Activated effector memory CD4-positive, alpha-beta T cell treated with anti-CD3 and anti-CD28 coated beads, Interleukin-2, amount 50 U/mL, for 16 hours (primary cell): ENCODE measurements around the gene RAB8A.
"Not testable (repeated sequence)": the region's sequence is repeated elsewhere in the genome, so short reads cannot be mapped to it uniquely, and the experiment has no call there.

Experiments
- DNase-seq: peaks from one replicate; pipeline ENCODE4 v3.0.0-alpha.2; 2020

Gene RAB8A

DNA sequence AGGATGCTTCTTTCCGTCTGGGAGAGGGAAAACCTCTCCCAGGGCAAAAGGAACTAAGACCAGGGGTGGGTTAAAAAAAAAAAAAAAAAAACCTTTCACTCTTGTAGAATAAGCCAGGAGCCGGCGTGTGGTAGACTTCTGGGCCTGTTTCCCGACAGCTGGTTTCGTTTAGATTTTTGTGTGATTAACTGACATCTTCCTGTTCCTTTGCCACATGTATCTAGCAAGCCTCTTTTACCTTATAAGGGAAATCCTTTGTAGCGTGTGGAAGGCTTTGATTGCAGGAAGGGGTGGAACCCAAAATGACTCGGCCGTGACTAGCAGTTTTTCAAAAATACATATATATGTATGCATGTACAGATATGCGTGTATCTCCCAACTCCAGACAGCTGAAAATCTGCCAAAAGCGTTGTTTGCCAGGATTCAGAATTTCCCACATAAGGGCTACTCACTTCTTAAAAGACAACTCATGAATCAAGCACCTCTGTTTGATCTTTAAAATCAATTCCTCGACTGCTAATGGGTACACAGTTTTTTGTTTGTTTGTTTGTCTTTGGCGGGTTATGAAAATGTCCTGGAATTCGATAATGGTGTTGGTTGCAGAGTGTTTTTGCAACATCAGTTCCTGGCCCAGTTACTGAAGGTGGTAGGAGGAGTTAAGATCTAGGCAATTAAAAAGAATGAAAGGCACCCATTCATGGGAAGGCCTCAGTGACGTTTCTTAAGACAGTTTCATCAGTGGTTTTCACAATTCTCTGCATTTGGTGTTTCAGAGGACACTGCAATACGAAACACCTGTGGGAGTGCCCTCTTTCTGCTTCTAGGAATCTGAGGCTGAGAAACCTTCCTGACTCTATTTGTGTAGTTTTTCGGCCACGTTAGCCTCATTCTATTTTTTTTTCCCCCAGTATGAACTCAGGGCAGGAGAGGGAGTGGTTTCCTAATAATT lies 32.7 kb upstream of the RAB8A start:
- peak; percentile 88 for DNase-seq

DNA sequence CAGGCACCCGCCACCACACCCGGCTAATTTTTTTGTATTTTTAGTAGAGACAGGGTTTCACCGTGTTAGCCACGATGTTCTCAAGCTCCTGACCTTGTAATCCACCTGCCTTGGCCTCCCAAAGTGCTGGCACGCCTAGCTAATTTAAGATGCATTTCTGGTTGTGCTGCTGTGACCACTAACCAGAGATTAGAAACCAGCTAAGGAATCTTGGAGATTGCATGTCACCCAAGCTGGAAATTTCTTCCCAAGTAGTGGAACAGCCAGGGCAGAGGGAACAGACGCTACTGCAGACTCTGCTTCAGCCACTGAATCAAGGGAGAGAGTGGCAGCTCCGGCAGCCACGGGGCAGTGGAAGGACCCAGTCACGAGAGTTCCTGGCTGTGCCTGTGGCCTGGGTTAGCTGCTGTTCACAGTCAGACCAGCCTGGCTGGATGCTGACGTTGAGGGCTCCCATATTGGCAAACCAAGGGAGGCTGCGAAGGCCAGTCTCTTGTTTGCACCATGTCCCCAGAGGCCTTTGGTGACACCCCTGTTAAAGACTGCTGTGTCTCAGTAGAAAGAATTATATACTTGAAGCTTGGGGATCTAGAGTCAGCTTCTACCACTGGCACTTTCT lies 27.5 kb upstream of the RAB8A start:
- DNase-seq: no peak

DNA sequence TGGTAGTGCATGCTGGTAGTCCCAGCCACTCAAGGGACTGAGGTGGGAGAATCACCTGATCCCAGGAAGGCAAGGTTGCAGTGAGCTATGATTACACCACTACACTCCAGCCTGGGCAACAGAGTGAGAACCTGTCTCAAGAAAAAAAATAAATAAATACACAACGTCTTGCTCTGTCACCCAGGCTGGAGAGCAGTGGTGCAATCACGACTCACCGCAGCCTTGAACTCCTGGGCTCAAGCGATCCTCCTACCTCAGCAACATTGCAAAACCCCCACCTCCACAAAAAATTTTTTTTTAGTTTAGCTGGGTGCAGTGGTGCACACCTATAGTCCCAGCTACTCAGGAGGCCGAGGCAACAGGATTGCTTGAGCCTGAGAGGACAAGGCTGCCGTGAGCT lies 26.6 kb upstream of the RAB8A start:
- no peak for DNase-seq

DNA sequence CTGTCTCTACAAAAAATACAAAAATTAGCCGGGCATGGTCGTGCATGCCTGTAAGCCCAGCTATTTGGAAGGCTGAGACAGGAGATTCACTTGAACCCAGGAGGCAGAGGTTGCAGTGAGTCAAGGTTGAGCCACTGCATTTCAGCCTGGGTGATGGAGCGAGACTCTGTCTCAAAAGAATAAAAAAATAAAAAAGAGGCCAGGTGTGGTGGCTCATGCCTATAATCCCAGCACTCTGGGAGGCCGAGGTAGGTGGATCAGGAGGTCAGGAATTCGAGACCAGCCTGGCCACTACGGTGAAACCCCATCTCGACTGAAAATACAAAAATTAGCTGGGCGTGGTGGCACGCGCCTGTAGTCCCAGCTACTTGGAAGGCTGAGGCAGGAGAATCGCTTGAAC lies 24.3 kb upstream of the RAB8A start:
- not testable (repeated sequence) for DNase-seq

DNA sequence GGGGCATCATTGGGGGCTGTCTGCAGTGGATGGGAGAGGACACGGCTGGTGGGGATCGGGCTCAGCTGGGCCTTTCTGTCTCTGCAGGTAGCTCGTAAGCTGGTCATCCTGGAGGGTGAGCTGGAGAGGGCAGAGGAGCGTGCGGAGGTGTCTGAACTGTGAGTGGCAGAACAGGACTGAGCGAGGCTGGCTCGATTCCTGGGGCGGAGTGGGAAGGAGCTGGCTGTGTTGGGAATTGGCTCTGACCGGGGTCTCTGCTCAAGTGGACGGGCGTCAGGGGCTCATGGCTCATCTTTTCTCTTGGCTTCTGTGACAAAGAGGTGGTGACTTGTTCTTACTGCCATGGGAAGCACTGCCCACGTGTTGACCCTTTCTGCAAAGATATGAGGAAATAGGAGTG lies 23.7 kb upstream of the RAB8A start:
- DNase-seq: no peak

DNA sequence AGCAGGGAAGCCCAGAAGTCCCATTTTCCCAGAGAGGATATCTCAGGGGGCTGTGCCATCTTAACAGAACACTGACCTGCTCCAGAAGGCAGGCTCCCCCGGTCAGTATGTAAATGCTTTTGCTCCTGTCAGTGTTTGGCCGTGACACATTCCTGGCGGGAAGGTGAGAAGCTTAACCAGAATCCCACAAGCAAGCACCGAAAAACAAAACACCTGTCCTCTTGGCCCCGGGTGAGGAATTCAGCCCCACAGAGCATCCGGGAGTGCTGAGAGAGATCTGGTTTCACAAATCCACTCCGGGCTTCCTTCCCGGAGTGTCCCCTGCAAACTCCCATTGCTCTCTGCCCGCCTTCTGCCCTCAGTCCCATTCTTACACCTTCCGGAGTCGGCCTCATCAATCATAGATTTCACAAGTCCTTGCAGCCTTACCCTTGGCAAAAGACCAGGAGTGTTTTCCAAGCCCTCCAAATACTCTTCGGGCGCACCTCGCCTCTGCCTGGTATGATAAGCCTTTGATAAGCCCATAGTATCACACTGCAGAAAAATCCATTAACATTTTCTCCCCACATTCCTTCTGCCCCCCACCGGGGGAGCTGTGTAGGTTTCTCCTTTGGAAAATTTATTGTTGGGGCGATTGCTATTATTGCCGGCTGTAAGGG lies 23.2 kb upstream of the RAB8A start:
- DNase-seq: no peak

DNA sequence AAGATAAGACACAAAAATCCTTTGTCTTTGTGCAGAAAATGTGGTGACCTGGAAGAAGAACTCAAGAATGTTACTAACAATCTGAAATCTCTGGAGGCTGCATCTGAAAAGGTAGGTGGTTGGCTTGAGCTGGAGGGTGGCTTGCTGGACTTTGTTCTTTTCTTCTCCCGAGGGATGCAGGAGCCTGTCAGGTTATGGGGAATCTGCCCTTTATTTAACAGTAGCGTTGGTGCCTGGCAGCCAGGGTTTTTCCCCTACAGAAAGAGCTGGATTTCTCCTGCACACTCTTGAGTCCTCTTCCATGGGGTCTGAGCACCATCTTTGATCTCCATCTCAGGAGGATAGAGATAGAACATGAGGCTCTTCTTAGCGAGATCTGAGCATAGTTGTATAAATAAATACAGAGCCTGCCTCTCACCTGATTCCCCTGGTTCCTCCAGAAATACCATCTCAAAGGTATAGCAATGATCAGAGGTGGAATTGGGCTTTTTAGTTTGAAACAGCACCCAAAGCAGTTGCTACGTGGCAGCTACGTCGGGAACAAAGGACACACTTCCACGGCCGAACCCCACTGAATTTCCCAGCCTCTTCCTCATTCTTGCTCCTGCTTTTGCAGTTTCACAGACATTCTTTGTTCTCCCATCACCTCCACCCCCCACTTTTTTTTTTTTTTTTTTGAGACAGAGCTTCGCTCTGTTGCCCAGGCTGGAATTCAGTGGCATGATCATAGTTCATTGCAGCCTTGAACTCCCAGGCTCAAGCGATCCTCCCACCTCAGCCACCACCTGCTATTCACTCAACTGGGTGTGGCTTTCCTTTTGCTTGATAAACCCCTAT lies 22.5 kb upstream of the RAB8A start:
- no peak for DNase-seq

DNA sequence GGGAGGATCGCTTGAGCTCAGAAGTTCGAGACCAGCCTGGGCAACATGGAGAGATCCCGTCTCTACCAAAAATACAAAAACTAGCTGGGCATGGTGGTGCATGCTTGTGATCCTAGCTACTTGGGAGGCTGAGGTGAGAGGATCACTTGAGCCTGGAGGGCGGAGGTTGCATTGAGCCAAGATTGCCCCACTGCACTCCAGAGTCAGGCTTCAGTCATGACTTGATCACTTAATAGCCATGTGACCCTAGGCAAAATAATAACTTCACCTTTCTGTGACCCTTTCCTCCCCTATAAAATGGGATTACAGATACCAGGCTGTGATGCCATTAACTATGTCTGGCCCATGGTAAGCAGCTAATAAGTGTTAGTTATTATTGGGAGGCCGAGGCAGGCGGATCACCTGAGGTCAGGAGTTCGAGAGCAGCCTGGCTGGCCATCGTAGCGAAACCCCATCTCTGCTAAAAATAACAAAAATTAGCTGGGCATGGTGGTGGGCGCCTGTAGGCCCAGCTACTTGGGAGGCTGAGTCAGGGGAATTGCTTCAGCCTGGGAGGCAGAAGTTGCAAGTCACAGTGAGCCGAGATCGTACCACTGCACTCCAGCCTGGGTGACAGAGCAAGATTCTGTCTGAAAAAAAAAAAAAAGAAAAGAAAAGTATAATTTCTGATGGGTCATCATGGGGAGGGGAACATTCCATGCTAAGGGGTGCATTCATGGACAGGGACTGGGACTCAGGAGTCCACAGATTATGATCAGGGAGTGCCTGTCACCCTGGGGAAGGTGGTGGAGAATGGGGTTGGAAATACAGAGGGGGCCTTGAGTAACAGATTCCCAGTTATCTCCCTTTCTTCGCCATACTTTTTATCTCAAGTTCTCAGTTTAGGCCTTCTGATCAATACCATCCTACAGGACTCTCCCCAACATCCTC lies 19.9 kb upstream of the RAB8A start:
- no peak for DNase-seq

DNA sequence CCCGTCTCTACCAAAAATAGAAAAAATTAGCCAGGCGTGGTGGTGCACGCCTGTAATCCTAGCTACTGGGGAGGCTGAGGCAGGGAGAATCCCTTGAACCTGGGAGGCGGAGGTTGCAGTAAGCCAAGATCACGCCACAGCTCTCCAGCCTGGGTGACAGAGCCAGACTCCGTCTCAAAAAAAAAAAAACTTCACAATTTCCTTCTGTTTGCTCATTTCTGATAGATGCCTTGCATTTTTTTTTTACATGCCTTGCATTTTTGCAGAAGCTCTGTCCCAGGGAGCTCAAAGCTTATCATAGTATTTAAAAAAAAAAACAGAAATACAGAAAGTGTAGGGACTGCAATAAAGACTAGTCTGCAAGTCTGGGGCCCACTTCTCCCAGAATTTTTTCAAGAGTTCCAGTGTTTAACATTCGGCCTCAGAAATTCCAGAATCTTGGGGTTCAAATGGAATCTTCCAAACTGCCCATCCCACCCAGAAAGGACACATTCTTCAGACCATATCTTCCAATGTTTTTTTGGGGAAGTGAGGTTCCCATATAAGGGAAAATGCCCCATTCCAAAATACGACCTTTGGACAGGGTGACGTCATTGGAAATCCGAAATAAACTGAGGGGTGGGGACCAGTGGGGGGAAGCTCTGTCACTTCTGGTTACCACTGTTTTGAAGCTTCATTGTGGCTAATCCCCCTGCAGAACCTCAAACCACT lies 17.2 kb upstream of the RAB8A start:
- no peak for DNase-seq

DNA sequence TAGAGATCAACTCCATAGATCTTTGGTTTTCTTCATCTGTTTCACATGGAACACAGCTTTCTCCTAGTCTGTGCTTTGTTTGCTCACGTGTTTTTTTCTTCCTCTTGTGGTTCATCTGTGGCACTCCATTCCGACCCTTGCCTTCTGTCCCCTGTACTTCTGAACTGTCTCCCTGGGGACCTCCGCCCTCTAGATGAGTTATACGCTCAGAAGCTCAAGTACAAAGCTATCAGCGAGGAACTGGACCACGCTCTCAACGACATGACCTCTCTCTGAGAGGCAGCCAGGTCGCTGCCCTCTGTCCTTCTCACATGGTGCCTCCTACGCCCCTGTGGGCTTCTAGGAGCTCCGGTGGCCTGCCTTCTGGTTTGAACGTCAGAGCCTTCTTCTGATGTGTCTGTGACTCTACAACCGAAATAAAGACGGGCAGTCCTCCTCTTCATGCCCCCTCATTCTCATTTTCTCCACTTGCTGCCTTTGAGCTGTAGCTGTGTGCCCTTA lies 16.6 kb upstream of the RAB8A start:
- DNase-seq: no peak

DNA sequence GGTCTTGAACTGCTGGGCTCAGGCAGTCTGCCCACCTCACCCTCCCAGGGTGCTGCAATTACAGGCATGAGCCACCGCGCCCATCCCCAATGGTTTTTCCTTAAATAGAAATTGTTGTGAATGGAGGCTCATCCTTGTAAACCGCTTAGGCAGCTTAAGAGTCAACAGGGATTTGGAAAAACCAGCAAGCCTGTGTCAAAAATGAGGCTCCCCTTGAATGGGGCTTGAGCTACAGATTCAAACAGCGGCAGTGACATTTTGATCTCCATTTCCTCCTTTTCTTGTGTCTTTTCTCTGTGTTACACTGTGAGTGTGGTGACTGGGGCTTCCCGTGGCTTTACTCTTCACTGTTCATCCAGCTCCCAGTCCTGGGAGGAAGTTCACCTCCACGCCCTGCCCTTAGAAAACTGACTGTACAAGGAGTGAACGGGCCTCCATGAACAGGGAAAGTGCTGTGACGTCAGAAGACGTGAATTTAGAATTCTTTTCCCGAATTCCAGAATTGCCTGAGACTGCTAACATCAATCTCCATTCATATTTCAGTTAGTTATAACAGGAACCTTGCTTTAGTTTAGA lies 15.3 kb upstream of the RAB8A start:
- DNase-seq: no peak

DNA sequence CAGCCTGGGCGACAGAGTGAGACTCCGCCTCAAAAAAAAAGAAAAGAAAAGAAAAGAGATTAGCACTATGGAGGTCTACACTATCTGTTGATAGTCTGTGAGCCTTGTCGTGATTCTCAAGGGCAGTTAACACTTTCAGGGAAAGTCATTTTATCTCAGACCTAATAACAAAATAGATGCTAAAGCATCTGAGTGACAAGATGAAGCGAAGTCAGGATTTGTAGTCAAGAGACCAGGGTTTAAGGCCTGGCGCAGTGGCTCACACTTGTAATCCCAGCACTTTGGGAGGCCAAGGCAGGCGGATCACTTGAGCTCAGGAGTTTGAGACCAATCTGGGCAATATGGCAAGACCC lies 13.3 kb upstream of the RAB8A start:
- no peak for DNase-seq

DNA sequence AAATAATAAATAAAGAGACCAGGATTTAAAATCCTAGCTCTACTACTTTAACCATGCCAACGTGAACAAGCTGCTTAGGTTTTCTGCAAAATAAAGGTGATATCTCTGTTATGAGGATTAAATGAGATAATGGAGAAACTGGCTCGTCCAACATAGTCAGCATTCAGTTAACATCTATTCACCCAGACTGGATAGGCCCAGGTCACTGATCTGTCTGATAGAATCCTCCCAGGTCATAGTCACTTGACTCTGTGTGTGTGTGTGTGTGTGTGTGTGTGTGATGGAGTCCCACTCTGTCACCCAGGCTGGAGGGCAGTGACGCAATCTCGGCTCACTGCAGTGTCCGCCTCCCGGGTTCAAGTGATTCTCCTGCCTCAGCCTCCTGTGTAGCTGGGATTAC lies 12.9 kb upstream of the RAB8A start:
- DNase-seq: no peak

DNA sequence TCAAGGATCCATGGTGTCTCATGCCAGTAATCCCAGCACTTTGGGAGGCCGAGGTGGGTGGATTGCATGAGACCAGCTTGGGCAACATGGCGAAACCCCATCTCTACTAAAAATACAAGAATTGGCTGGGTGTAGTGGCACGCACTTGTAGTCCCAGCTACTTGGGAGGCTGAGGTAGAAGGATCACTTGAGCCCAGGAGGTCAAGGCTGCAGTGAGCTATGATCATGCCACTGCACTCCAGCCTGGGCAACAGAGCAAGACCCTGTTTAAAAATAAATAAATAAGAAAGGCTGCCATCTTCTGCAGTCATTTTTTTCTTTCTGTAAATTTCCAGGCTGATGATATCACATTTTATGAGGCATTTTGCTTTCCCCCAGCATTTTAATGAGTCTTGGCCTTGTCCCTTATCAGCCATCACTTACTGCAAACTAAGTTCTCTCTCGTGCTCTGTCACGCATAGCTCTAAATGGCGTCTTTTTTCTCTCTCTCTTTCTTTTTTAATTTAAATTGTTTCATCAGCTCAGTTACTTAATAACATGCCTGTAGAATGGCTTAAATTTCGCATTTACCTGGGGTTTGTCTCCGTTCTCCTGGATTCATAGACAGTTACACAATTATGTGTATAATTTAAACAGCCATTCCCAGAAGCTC lies 12.2 kb upstream of the RAB8A start:
- not testable (repeated sequence) for DNase-seq

DNA sequence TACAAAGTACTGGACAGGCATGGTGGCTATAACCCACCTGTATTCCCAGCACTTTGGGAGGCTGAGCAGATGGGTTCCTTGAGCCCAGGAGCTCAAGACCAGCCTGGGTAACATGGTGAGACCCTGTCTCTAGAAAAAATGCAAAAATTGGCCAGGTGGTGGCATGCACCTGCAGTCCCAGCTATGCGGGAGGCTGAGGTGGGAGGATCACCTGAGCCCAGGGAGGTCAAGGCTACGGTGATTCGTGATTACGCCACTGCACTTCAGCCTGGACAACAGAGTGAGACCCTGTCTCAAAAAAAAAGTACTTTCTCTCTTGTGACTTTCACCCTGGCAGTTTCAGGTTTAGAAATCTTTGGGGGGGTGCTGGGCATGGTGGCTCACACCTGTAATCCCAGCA lies 11.2 kb upstream of the RAB8A start:
- DNase-seq: no peak

DNA sequence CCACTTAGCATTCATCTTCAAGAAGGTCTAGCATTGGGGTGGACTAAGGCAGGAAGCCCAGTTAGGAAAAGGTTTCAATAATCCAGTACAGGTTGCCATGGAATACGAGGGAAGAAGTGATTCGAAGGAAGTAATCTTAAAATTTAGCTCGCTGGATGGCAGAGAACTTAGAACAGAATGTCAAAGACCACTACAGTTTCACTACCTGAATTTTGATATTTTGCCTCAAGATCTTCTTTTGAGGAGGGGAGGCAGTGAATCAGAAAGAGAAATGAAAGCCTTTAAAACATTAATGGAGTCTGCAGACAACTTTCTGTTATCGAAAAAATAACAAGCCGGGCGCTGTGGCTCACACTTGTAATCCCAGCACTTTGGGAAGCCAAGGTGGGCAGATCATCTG lies 7.0 kb upstream of the RAB8A start:
- no peak for DNase-seq

DNA sequence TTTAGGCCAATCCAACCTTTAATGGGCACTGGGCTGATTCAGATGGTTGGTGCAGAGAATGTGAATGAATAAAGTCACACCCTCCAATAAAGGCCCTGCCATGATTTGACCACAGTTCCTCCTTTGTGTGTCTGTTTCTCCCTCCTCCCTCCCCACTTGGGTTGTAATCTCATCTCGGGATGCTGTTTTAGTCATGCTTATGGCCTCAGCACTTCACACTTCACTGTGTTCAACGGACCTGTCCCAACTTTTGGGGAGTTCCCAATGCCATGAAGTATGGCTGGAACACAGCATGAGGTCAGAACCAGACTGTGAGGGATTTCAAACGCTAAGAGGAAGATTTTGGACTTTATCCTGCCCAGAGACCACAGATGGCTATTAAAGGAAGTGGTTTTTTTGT lies 5.6 kb upstream of the RAB8A start:
- no peak for DNase-seq

DNA sequence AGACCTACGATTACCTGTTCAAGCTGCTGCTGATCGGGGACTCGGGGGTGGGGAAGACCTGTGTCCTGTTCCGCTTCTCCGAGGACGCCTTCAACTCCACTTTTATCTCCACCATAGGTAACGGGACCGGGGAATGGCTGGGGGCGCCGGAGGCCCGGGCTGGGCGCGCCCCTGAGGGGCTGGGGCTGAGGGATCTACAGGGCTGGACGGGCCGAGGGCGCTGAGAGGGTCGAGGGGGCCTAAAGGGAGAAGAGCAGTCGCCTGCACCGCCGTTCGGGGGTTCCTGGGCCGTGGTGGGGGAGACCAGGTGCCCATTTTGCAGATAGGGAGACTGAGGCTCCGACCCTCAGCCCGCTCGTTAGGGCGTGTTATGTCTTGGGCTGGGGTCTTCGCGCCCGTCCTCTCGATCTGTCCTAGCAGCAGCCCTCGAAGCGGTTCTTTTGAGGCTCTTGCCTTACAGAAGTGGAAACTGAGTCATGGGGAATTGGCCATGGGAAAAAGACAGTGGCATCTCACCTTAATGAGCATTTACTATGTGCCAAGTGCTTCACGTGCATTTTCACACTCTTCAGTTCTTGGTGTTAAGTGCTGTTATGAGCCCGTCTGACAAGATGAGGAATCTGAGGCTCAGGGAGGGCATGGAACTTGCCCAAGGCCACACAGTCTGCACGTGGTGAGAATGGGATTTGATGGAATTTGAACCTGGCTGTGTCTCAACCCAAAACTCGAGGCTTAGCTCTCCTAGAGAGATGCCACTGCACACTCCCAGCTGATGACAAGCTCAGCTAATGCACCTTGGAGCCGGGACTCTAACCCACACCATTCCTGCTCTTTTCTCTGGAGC lies 442 bp downstream of the RAB8A start:
- DNase-seq: no peak

DNA sequence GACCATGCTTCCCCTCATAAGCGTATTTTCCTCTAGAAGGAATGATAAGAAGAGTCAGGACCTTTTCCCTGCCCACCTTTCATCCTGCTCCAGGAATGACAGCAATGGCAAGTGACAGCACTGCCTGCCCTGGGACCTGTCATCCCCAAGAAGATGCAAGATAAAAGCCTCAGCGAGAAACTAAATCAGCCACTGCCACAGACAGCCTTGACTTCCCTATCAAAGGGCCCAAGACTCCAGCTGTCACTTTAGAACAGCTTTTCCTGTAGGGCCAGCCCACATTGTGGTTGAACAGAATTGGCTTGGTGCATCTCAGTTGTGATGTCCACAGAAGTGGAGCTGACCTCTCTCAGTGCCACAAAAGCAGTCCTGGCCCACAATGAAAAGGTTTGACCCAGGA lies 1.1 kb downstream of the RAB8A start:
- DNase-seq: no peak
